IMR-90 (cell line): ENCODE measurements around the gene USP6NL. TPM values are rescaled to one million over a fixed set of nuclear protein-coding genes. Genes with fewer than 3 reads are reported as not detected.

Experiments
- ATAC-seq: fragments of 200-7000 bp; cut with Tn5 transposase; 2 replicates; pipeline ENCODE4 v1.9.1; 2020; ENCODE audit warnings: low read depth, mild to moderate bottlenecking, moderate library complexity
- BruUV-seq: library from RNA; stranded (reverse); fragments of 400-500 nt; replicated peaks from 2 replicates; lab custom pipeline; 2021; lab: Mats Ljungman, UMichigan
- CTCF ChIA-PET: fragments of 300-600 bp; formaldehyde crosslinking; extraction: SDS; loops from one replicate; lab custom pipeline; 2021; ENCODE audit warnings: antibody characterized with exemption; lab: Yijun Ruan, JAX
- POLR2A ChIA-PET: fragments of 300-600 bp; sonication (Branson Sonifier 250); formaldehyde crosslinking; loops from one replicate; lab custom pipeline; 2022; ENCODE audit warnings: antibody characterized with exemption; ENCODE audit not compliant: unreplicated experiment; lab: Charles Lee
- DNase-seq: peaks from one replicate; pipeline ENCODE4 v3.0.0; 2013
- H2AFZ ChIP-seq: replicated peaks from 2 replicates; pipeline ENCODE3; 2013; ENCODE audit warnings: low read length, mild to moderate bottlenecking; ENCODE audit not compliant: poor library complexity
- H2AK5ac ChIP-seq: 2 replicates; pipeline ENCODE4 v1.6.1; 2013; ENCODE audit warnings: low read depth, low read length, inconsistent platforms
- H2AK9ac ChIP-seq: replicated peaks from 2 replicates; pipeline ENCODE3; 2013; ENCODE audit warnings: mild to moderate bottlenecking, low read depth, low read length, moderate library complexity; ENCODE audit not compliant: poor library complexity
- H2BK120ac ChIP-seq: 2 replicates; pipeline ENCODE4 v1.6.1; 2013; ENCODE audit warnings: low read depth, low read length, inconsistent platforms
- H2BK15ac ChIP-seq: 3 replicates; pipeline ENCODE4 v1.6.1; 2013; ENCODE audit warnings: low read depth, low read length, inconsistent platforms
- H2BK20ac ChIP-seq: 2 replicates; pipeline ENCODE4 v1.6.1; 2013; ENCODE audit warnings: low read depth, mild to moderate bottlenecking, inconsistent platforms, low read length, moderate library complexity
- H2BK5ac ChIP-seq: 2 replicates; pipeline ENCODE4 v1.6.1; 2013; ENCODE audit warnings: mild to moderate bottlenecking, low read depth, low read length, inconsistent platforms; ENCODE audit not compliant: poor library complexity, severe bottlenecking
- H3K14ac ChIP-seq: replicated peaks from 2 replicates; pipeline ENCODE4 v1.6.1; 2013; ENCODE audit warnings: low read depth, low read length, inconsistent platforms
- H3K18ac ChIP-seq: 2 replicates; pipeline ENCODE4 v1.6.1; 2013; ENCODE audit warnings: low read depth, low read length, control low read depth
- H3K23ac ChIP-seq: 2 replicates; pipeline ENCODE4 v1.6.1; 2013; ENCODE audit warnings: low read depth, low read length, inconsistent platforms
- H3K27ac ChIP-seq: 2 replicates; pipeline ENCODE4 v1.5.1; 2013; ENCODE audit warnings: mild to moderate bottlenecking, control low read depth, low read length; ENCODE audit not compliant: insufficient read depth
- H3K27me3 ChIP-seq: 2 replicates; pipeline ENCODE4 v1.6.1; 2013; ENCODE audit warnings: low read length; ENCODE audit not compliant: control insufficient read depth, insufficient read depth
- H3K36me3 ChIP-seq: 2 replicates; pipeline ENCODE4 v1.6.1; 2013; ENCODE audit warnings: low read length, mixed read lengths; ENCODE audit not compliant: control insufficient read depth, insufficient read depth
- H3K4ac ChIP-seq: 2 replicates; pipeline ENCODE4 v1.6.1; 2013; ENCODE audit warnings: low read depth, low read length, inconsistent platforms
- H3K4me1 ChIP-seq: 2 replicates; pipeline ENCODE4 v1.6.1; 2013; ENCODE audit warnings: low read length, mixed read lengths; ENCODE audit not compliant: control insufficient read depth, insufficient read depth
- H3K4me2 ChIP-seq: 2 replicates; pipeline ENCODE4 v1.6.1; 2013; ENCODE audit warnings: low read depth, mild to moderate bottlenecking, control low read depth, low read length, moderate library complexity
- H3K4me3 ChIP-seq: 2 replicates; pipeline ENCODE4 v1.5.1; 2013; ENCODE audit warnings: low read depth, mild to moderate bottlenecking, control low read depth, low read length, moderate library complexity; ENCODE audit not compliant: insufficient read depth
- H3K56ac ChIP-seq: 2 replicates; pipeline ENCODE4 v1.6.1; 2013; ENCODE audit warnings: low read length, inconsistent platforms; ENCODE audit not compliant: insufficient read depth; ENCODE audit errors: extremely low read depth
- H3K79me1 ChIP-seq, 2 experiments: 2 replicates each; pipeline ENCODE4 v1.6.1; 2013; ENCODE audit warnings: low read length in 2 of 2, inconsistent platforms in 1 of 2, low read depth in 1 of 2
- H3K9ac ChIP-seq: 2 replicates; pipeline ENCODE4 v1.6.1; 2013; ENCODE audit warnings: low read depth, low read length, control low read depth
- H3K9me1 ChIP-seq: 2 replicates; pipeline ENCODE4 v1.6.1; 2013; ENCODE audit warnings: low read length, inconsistent platforms; ENCODE audit not compliant: insufficient read depth
- H3K9me3 ChIP-seq: 2 replicates; pipeline ENCODE4 v1.6.1; 2013; ENCODE audit warnings: low read length; ENCODE audit not compliant: control insufficient read depth, insufficient read depth
- H4K20me1 ChIP-seq: 2 replicates; pipeline ENCODE4 v1.6.1; 2013; ENCODE audit warnings: low read length, inconsistent platforms; ENCODE audit not compliant: insufficient read depth
- H4K5ac ChIP-seq: 2 replicates; pipeline ENCODE4 v1.6.1; 2013; ENCODE audit warnings: mild to moderate bottlenecking, low read depth, low read length, control low read depth
- H4K8ac ChIP-seq, 2 experiments: 2 replicates each; pipeline ENCODE4 v1.6.1; 2013; ENCODE audit warnings: low read depth in 2 of 2, low read length in 2 of 2, control low read depth in 1 of 2, inconsistent platforms in 1 of 2
- H4K91ac ChIP-seq: 2 replicates; pipeline ENCODE4 v1.6.1; 2013; ENCODE audit warnings: low read depth, low read length, inconsistent platforms; ENCODE audit not compliant: insufficient read depth
- BHLHE40 ChIP-seq: fragments of 150-350 bp; IDR thresholded peaks from 2 replicates; pipeline ENCODE4 v1.6.1; 2016; ENCODE audit warnings: mild to moderate bottlenecking, low read depth, low read length
- CEBPB ChIP-seq: IDR thresholded peaks from 2 replicates; pipeline ENCODE4 v1.6.1; 2012; ENCODE audit warnings: low read depth, low read length, improper control_type of control experiment
- CHD1 ChIP-seq: IDR thresholded peaks from 2 replicates; pipeline ENCODE4 v1.6.1; 2012; ENCODE audit warnings: low read depth, low read length, improper control_type of control experiment
- FOS ChIP-seq: fragments of 150-350 bp; IDR thresholded peaks from 2 replicates; pipeline ENCODE4 v1.6.1; 2016; ENCODE audit warnings: low read depth, low read length
- MAZ ChIP-seq: IDR thresholded peaks from 2 replicates; pipeline ENCODE4 v1.6.1; 2012; ENCODE audit warnings: low read depth, mild to moderate bottlenecking, low read length, improper control_type of control experiment, moderate library complexity, borderline replicate concordance
- NFE2L2 ChIP-seq: fragments of 150-350 bp; IDR thresholded peaks from 2 replicates; pipeline ENCODE4 v1.6.1; 2016; ENCODE audit warnings: low read depth, mild to moderate bottlenecking, low read length
- RAD21 ChIP-seq: IDR thresholded peaks from 2 replicates; pipeline ENCODE4 v1.6.1; 2012; ENCODE audit warnings: low read length, improper control_type of control experiment
- USF2 ChIP-seq: fragments of 150-350 bp; IDR thresholded peaks from 2 replicates; pipeline ENCODE4 v1.6.1; 2017; ENCODE audit warnings: mild to moderate bottlenecking, antibody characterized with exemption, low read length, low read depth
- WGBS, 2 experiments: methylation state at CpG; one replicate each; pipeline versions ENCODE4 v1.1.5 to v1.1.7; 2013; ENCODE audit warnings: missing lambda C conversion rate in 2 of 2; ENCODE audit not compliant: insufficient read length in 1 of 2; ENCODE audit errors: extremely low coverage in 2 of 2; 5-methylcytosine and 5-hydroxymethylcytosine counted together
- dilution Hi-C: fragments of 300-500 bp; cut with HindIII; formaldehyde crosslinking; loops from one replicate; pipeline ENCODE4 v1.14.3; 2018; ENCODE audit warnings: low sequenced_read_pairs; ENCODE audit not compliant: unreplicated experiment
- in situ Hi-C: fragments of 300-500 bp; cut with MboI; formaldehyde crosslinking; loops from 3 replicates; pipeline ENCODE4 v1.14.3; 2019; ENCODE audit warnings: low sequenced_read_pairs, inconsistent platforms, mixed read lengths
- intact Hi-C: fragments of 100-400 bp; cut with micrococcal nuclease; formaldehyde crosslinking; loops from 2 replicates; pipeline ENCODE4 v1.10.0; 2022
- polyA plus RNA-seq, 3 experiments: library from polyadenylated mRNA; depleted of rRNA; stranded (reverse); fragments of >200 nt; gene quantifications; 2 replicates each; pipeline ENCODE4 v1.2.3, GENCODE V29; 2012; ENCODE audit warnings: low replicate concordance in 1 of 3
- total RNA-seq: library from RNA; depleted of rRNA; stranded (reverse); fragments of >200 nt; gene quantifications from 2 replicates; pipeline ENCODE4 v1.2.3, GENCODE V29; 2012

Gene USP6NL
- total and polyA plus RNA-seq, 2 of the 4 experiments (the other 2 are of a cell fraction), result 7.8 to 9.1 TPM

DNA sequence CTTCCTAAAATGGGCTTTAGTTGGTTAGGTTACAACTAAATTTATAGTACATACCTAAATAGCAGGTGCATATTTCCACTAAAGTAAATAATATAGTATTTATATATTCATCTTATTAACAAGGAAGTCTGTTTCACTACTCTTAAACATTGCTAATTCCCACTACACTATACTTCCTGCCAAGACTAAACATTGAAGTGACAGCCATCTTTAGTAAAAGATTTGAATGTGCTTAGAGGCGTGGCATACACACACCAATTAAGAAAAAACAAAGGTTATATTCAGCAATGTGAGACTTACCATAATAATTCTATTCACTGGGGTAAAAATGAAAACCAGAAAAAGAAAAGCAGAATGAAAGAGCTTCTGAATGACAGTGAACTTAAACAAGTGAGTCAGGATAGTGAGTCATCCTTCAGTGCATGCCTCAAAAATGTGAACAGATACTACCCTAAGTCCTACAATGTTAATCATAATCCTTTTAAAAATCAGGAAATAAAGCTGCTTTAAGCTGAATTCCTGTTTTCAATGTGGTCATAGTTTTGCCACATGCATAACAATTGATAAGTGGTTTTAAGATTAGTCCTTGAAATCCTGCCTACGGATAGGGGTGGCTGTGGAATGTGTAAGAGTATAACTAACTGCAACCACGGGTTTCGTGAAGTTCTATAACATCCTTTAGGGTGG lies 59.4 kb downstream of the USP6NL start:
- dilution Hi-C loops (no loop called here), in situ Hi-C loops (no loop called here), intact Hi-C loops (no loop called here)
- Histone ChIP-seq H2AK9ac (no peak overlapping the region), H3K36me3 (no peaks in the 10 kb centered on the region), H3K56ac (no peak overlapping the region), H4K8ac (0 out of 4 replicates have a peak overlapping the region, but pooled peaks of 1 of the 2 experiments have one; percentile 4), H3K27ac (no peak overlapping the region), H3K23ac (no peak overlapping the region), H2BK15ac (0 out of 3 replicates have a peak overlapping the region, but pooled peaks have one; percentile 47), H2BK120ac (0 out of 2 replicates have a peak overlapping the region, but pooled peaks have one; percentile 16), H3K14ac (no peak overlapping the region), H4K91ac (no peak overlapping the region), H4K20me1 (no peaks in the 10 kb centered on the region; the same call in 1 of the 2 replicates), H2AK5ac (no peak overlapping the region), H2BK5ac (peak overlapping the region; percentile 77), H3K9ac (no peak overlapping the region), H3K4me3 (peak overlapping the region; percentile 12; the same call in 1 of the 2 replicates), H3K18ac (peak overlapping the region; percentile 6; the same call in 1 of the 2 replicates), H4K5ac (no peak overlapping the region), H3K4me2 (peak overlapping the region; percentile 94), H3K4me1 (0 out of 2 replicates have a peak, but pooled peaks cover 1% of the 10 kb centered on the region), H3K27me3 (no peaks in the 10 kb centered on the region), H3K9me3 (no peaks in the 10 kb centered on the region), H3K4ac (no peak overlapping the region; the same call in 1 of the 2 replicates), H2AFZ (no peak overlapping the region), H3K79me1 (peaks cover 10 to 27% of the 10 kb centered on the region in 2 experiments), H3K9me1 (0 out of 2 replicates have a peak, but pooled peaks cover 6% of the 10 kb centered on the region), H2BK20ac (no peak overlapping the region)
- CTCF ChIA-PET, result interaction anchor here (1.1 kb wide), 1 partner anchor 19 kb away, joined by 3 read pairs; no protein-coding TSS in a partner anchor
- DNase-seq (peak; percentile 97), ATAC-seq (peak; percentile 96)
- no TSS peak for BruUV-seq
- WGBS, 2 experiments, result no CpG with 5 or more reads among the region's 4 CpGs
- peak; percentile 32; the same call in 1 of the 2 replicates for TF ChIP-seq NFE2L2
- TF ChIP-seq MAZ, result no peak
- TF ChIP-seq USF2, result no peak
- TF ChIP-seq FOS, result peak; percentile 100
- TF ChIP-seq CEBPB, result peak; percentile 32; the same call in 1 of the 2 replicates
- TF ChIP-seq BHLHE40, result peak; percentile 77; the same call in 1 of the 2 replicates
- no peak for TF ChIP-seq RAD21
- TF ChIP-seq CHD1, result no peak
- POLR2A ChIA-PET, result interaction anchor here (0.7 kb wide), 1 partner anchor 10 kb away, joined by 3 read pairs; no protein-coding TSS in a partner anchor
